ENCODE measurements around the gene GNPTAB.

DNA sequence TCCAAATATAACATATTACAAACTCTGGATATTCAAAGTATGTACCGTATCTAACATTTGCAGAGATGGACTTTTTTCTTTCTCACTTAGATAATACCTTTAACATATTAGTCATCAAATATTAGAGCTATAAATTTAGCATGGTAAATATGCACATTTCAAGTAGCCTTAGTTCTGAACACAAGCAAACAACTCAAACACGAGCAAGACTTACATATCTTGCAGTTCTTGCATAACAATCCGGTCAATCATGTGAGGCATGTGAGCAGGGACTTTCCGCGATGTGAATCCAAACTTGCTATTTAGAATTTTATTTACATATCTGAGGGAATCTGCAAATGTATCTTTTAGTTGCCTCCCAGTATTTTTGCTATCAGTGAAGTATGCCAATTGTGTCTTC lies 69.4 kb downstream of the GNPTAB start:
- TF ChIP-seq, protein P1, sequence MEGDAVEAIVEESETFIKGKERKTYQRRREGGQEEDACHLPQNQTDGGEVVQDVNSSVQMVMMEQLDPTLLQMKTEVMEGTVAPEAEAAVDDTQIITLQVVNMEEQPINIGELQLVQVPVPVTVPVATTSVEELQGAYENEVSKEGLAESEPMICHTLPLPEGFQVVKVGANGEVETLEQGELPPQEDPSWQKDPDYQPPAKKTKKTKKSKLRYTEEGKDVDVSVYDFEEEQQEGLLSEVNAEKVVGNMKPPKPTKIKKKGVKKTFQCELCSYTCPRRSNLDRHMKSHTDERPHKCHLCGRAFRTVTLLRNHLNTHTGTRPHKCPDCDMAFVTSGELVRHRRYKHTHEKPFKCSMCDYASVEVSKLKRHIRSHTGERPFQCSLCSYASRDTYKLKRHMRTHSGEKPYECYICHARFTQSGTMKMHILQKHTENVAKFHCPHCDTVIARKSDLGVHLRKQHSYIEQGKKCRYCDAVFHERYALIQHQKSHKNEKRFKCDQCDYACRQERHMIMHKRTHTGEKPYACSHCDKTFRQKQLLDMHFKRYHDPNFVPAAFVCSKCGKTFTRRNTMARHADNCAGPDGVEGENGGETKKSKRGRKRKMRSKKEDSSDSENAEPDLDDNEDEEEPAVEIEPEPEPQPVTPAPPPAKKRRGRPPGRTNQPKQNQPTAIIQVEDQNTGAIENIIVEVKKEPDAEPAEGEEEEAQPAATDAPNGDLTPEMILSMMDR (IDR thresholded peaks at IDR 0.05; ENCODE audit: insufficient read depth, low read depth, low read length) = no peak
- no peak for TF ChIP-seq EZH2 (IDR thresholded peaks at IDR 0.05; ENCODE audit: insufficient read depth, low read length)

Measured in astrocyte (in vitro differentiated cells and primary cell).